Peyer's patch (tissue), 4 donors: ENCODE data around the gene ZNF280A. TPM values are rescaled to one million over a fixed set of nuclear protein-coding genes. Genes with fewer than 3 reads are reported as not detected.
"Not testable (repeated sequence)": the region's sequence is repeated elsewhere in the genome, so short reads cannot be mapped to it uniquely, and the experiment has no call there.

ENCODE experiments used
- DNase-seq, 3 donors: peaks; one replicate each; pipeline ENCODE4 v3.0.0-alpha.2; 2017 to 2019
- H3K27ac ChIP-seq, 4 donors: fragments of 200-600 bp; sonication (generic); one replicate each; pipeline ENCODE4 v1.5.1; 2016 to 2019
- H3K27me3 ChIP-seq, 2 donors: fragments of 200-600 bp; sonication (generic); one replicate each; pipeline ENCODE4 v1.5.1; 2019
- H3K36me3 ChIP-seq, 3 donors: fragments of 200-600 bp; sonication (generic); one replicate each; pipeline ENCODE4 v1.5.1; 2016 to 2019
- H3K4me1 ChIP-seq, 4 donors: fragments of 200-600 bp; sonication (generic); one replicate each; pipeline ENCODE4 v1.5.1; 2016 to 2019
- H3K4me3 ChIP-seq, 4 donors: fragments of 200-600 bp; sonication (generic); 1 replicate in 3 of 4; 2 replicates in 1 of 4; pipeline ENCODE4 v1.5.1; 2016 to 2019; ENCODE audit warnings: mild to moderate bottlenecking in 1 of 4
- H3K9me3 ChIP-seq, 4 donors: fragments of 200-600 bp; sonication (generic); one replicate each; pipeline ENCODE4 v1.5.1; 2016 to 2019; ENCODE audit warnings: mild to moderate bottlenecking in 1 of 4
- POLR2A ChIP-seq, 2 donors: fragments of 450-650 bp; IDR thresholded peaks; one replicate each; pipeline ENCODE4 v1.5.1; 2017; ENCODE audit warnings: antibody characterized with exemption in 2 of 2, mild to moderate bottlenecking in 2 of 2, moderate library complexity in 2 of 2
- total RNA-seq, 4 donors: library from RNA; depleted of rRNA; stranded (reverse); fragments of >200 nt; gene quantifications; one replicate each; pipeline ENCODE4 v1.1.0, GENCODE V29; 2016
- TF ChIP-seq, protein P1 (sequence below), 6 experiments: fragments of 450-650 bp in 4 of 6; fragments of 200-600 bp in 2 of 6; sonication (generic) in 1 of 6; IDR thresholded peaks; one replicate each; pipeline ENCODE4 v1.5.1; 2017 to 2019; ENCODE audit warnings: antibody characterized with exemption in 6 of 6, mild to moderate bottlenecking in 3 of 6, moderate library complexity in 1 of 6

ZNF280A gene
- total RNA-seq, 4 donors from 2014 or later: not detected

DNA sequence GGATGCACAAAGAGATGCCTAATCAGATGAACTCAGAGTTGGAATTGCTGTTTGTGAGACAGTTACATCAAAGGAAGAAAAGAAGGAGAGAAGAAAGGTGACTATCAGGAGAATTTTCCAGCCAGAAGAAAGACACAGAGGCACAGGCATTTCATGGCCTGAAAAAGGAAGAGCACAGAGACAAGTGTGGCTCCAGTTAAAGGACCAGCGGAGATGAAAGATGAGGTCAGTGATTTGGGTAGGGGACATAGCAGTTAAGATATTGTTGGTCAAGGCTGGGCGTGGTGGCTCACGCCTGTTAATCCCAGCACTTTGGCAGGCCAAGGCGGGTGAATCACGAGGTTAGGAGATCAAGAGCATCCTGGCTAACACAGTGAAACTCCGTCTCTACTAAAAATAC, 3.4 kb upstream of the ZNF280A start:
- no peak for DNase-seq
- Histone ChIP-seq H3K4me3 (no peak overlapping the region), H3K36me3 (no peaks in the 10 kb centered on the region), H3K27ac (no peak overlapping the region), H3K27me3 (no peaks in the 10 kb centered on the region), H3K9me3 (no peaks in the 10 kb centered on the region), H3K4me1 (no peaks in the 10 kb centered on the region)
- TF ChIP-seq POLR2A (IDR thresholded peaks at IDR 0.05): no peak
- TF ChIP-seq, protein P1, sequence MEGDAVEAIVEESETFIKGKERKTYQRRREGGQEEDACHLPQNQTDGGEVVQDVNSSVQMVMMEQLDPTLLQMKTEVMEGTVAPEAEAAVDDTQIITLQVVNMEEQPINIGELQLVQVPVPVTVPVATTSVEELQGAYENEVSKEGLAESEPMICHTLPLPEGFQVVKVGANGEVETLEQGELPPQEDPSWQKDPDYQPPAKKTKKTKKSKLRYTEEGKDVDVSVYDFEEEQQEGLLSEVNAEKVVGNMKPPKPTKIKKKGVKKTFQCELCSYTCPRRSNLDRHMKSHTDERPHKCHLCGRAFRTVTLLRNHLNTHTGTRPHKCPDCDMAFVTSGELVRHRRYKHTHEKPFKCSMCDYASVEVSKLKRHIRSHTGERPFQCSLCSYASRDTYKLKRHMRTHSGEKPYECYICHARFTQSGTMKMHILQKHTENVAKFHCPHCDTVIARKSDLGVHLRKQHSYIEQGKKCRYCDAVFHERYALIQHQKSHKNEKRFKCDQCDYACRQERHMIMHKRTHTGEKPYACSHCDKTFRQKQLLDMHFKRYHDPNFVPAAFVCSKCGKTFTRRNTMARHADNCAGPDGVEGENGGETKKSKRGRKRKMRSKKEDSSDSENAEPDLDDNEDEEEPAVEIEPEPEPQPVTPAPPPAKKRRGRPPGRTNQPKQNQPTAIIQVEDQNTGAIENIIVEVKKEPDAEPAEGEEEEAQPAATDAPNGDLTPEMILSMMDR (IDR thresholded peaks at IDR 0.05): no peak

DNA sequence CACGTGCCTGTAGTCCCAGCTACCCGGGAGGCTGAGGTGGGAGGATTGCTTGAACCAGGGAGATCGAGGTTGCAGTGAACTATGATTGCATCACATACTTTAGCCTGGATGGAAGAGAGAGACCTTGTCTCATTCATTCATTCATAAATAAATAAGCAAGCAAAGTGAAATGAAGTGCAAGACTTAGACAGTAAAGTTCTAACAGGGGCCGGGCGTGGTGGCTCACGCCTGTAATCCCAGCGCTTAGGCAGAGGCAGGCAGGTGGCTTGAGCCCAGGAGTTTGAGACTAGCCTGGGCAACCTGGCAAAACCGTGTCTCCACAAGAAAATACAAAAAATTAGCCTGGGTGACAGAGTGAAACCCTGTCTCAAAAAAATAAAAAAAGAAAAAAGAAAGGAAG, 1.6 kb upstream of the ZNF280A start:
- Histone ChIP-seq H3K27ac (no peak overlapping the region), H3K4me1 (no peaks in the 10 kb centered on the region), H3K4me3 (no peak overlapping the region), H3K27me3 (no peaks in the 10 kb centered on the region), H3K36me3 (no peaks in the 10 kb centered on the region), H3K9me3 (no peaks in the 10 kb centered on the region)
- no peak for TF ChIP-seq POLR2A (IDR thresholded peaks at IDR 0.05)
- no peak for DNase-seq

GRCh38 chr22:22520667-22521602, 865 bp upstream of the ZNF280A start:
- no peak for DNase-seq
- H3K9me3 ChIP-seq: no peaks in the 10 kb centered on the region
- H3K4me3 ChIP-seq: no peak overlapping the region
- TF ChIP-seq, protein P1 (IDR thresholded peaks at IDR 0.05): no peak
- TF ChIP-seq POLR2A (IDR thresholded peaks at IDR 0.05): no peak
- no peak overlapping the region for H3K27ac ChIP-seq
- no peaks in the 10 kb centered on the region for H3K36me3 ChIP-seq
- no peaks in the 10 kb centered on the region for H3K27me3 ChIP-seq
- no peaks in the 10 kb centered on the region for H3K4me1 ChIP-seq

GRCh38 chr22:22519591-22519990, 479 bp downstream of the ZNF280A start:
- DNase-seq: no peak
- H3K27ac ChIP-seq: no peak overlapping the region
- H3K36me3 ChIP-seq: no peaks in the 10 kb centered on the region
- TF ChIP-seq, protein P1 (IDR thresholded peaks at IDR 0.05): no peak
- no peak for TF ChIP-seq POLR2A (IDR thresholded peaks at IDR 0.05)
- H3K4me1 ChIP-seq: no peaks in the 10 kb centered on the region
- H3K9me3 ChIP-seq: no peaks in the 10 kb centered on the region
- no peaks in the 10 kb centered on the region for H3K27me3 ChIP-seq
- H3K4me3 ChIP-seq: no peak overlapping the region

DNA sequence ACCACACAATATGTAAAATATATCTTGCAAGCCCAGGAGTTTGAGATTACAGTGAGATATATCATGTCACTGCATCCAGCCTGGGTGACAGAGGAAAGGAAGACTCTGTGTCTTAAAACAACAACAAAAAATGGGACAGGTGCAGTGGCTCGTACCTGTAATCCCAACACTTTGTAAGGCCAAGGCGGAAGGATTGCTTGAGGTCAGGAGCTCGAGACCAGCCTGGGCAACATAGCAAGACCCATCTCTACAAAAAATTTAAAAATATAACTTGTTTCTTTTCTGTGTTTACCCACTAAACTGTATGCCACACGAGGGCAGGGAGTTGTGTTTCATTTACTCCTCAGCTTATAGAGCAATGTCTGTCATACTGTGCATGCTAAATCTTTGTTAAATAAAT, 3.1 kb downstream of the ZNF280A start:
- Histone ChIP-seq H3K27me3 (no peaks in the 10 kb centered on the region), H3K4me1 (no peaks in the 10 kb centered on the region), H3K9me3 (no peaks in the 10 kb centered on the region), H3K27ac (no peak overlapping the region), H3K4me3 (no peak overlapping the region), H3K36me3 (no peaks in the 10 kb centered on the region)
- DNase-seq: no peak
- TF ChIP-seq POLR2A (IDR thresholded peaks at IDR 0.05): no peak

DNA sequence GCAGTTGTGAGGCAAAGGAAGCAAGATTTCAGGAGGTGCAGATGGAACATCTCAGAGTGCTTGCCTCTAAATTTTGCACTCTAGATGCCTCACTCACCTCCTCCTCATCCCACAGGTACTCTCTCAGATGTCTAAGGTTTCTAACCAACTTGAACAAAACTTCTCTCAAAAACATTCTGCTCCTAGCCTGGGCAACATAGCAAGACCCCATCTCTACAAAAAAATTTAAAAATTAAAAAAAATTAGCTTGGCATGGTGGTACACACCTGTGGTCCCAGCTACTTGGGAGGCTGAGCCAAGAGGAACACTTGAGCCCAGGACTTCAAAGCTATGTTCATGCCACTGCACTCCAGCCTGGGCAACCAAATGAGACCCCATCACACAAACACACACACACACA, 4.2 kb downstream of the ZNF280A start:
- TF ChIP-seq POLR2A (IDR thresholded peaks at IDR 0.05): no peak
- TF ChIP-seq, protein P1 (IDR thresholded peaks at IDR 0.05): no peak
- no peak for DNase-seq
- H3K27me3 ChIP-seq: no peaks in the 10 kb centered on the region
- H3K4me3 ChIP-seq: no peak overlapping the region
- no peak overlapping the region for H3K27ac ChIP-seq
- H3K36me3 ChIP-seq: no peaks in the 10 kb centered on the region
- H3K4me1 ChIP-seq: no peaks in the 10 kb centered on the region
- no peaks in the 10 kb centered on the region for H3K9me3 ChIP-seq

GRCh38 chr22:22514431-22514830, 5.6 kb downstream of the ZNF280A start:
- DNase-seq, H3K36me3 ChIP-seq, H3K27ac ChIP-seq, H3K9me3 ChIP-seq, H3K27me3 ChIP-seq, H3K4me1 ChIP-seq, H3K4me3 ChIP-seq: not testable (repeated sequence)
